K562 (cell line): ENCODE data around the gene MCEE. TPM values are rescaled to one million over a fixed set of nuclear protein-coding genes. Genes with fewer than 3 reads are reported as not detected.
"Not testable (repeated sequence)": the region's sequence is repeated elsewhere in the genome, so short reads cannot be mapped to it uniquely, and the experiment has no call there.

Source experiments
- ATAC-seq: fragments of 200-7000 bp; cut with Tn5 transposase; 3 replicates; pipeline ENCODE4 v1.9.1; 2020; ENCODE audit warnings: moderate library complexity
- BruUV-seq: library from RNA; stranded (reverse); fragments of 400-500 nt; replicated peaks from 2 replicates; lab custom pipeline; 2021; lab: Mats Ljungman, UMichigan
- CTCF ChIA-PET: fragments of 300-600 bp; formaldehyde crosslinking; extraction: SDS; loops from one replicate; lab custom pipeline; 2021; ENCODE audit warnings: low intra/inter-chr PET ratio; lab: Yijun Ruan, JAX
- POLR2A ChIA-PET: fragments of 300-600, 350-650 bp; sonication (Branson Sonifier 250); formaldehyde crosslinking; extraction: SDS; loops from one replicate; lab custom pipeline; 2021; ENCODE audit warnings: antibody characterized with exemption, inconsistent platforms; lab: Yijun Ruan, JAX
- DNase-seq, 4 experiments: peaks; one replicate each; pipeline versions ENCODE4 v3.0.0 to v3.0.0-alpha.2; 2011 to 2018; ENCODE audit warnings: low spot score in 3 of 4, mixed read lengths in 3 of 4; ENCODE audit errors: extremely low read depth in 1 of 4
- FAIRE-seq: peaks from 2 replicates; lab custom pipeline; 2011; peaks lifted over from hg19 to GRCh38; lab: Jason Lieb, UNC
- H2AFZ ChIP-seq: 2 replicates; pipeline ENCODE4 v1.6.0; 2011; ENCODE audit warnings: low read depth, low read length, control low read depth, inconsistent platforms
- H3K27ac ChIP-seq: fragments of 200-600 bp; 3 replicates; pipeline ENCODE4 v1.8.0; 2011; ENCODE audit warnings: low read depth, mild to moderate bottlenecking, control low read depth, inconsistent platforms, low read length, moderate library complexity, mixed read lengths; ENCODE audit errors: extremely low read depth
- H3K27me3 ChIP-seq, 2 experiments: fragments of 300-600 bp in 1 of 2; 2 replicates in 1 of 2; 3 replicates in 1 of 2; pipeline versions ENCODE4 v1.6.0 to v1.8.0; 2011; ENCODE audit warnings: inconsistent platforms in 2 of 2, low read length in 2 of 2, mild to moderate bottlenecking in 1 of 2, mixed read lengths in 1 of 2, moderate library complexity in 1 of 2; ENCODE audit not compliant: control insufficient read depth in 2 of 2, insufficient read depth in 2 of 2
- H3K36me3 ChIP-seq: fragments of 300-600 bp; 3 replicates; pipeline ENCODE4 v1.8.0; 2011; ENCODE audit warnings: mild to moderate bottlenecking, low read length, inconsistent platforms; ENCODE audit not compliant: control insufficient read depth, insufficient read depth
- H3K4me1 ChIP-seq, 2 experiments: fragments of 200-600 bp in 1 of 2; replicated peaks in 1 of 2; 2 replicates in 1 of 2; 3 replicates in 1 of 2; pipeline versions ENCODE4 v1.5.1 to v1.8.0; 2011; ENCODE audit warnings: inconsistent platforms in 2 of 2, low read length in 2 of 2, mild to moderate bottlenecking in 1 of 2, mixed read lengths in 1 of 2, moderate library complexity in 1 of 2; ENCODE audit not compliant: control insufficient read depth in 2 of 2, insufficient read depth in 2 of 2
- H3K4me2 ChIP-seq: 2 replicates; pipeline ENCODE4 v1.6.1; 2011; ENCODE audit warnings: low read length, control low read depth, inconsistent platforms, mixed read lengths; ENCODE audit not compliant: insufficient read depth
- H3K4me3 ChIP-seq: fragments of 200-600 bp; sonication (generic), shearing (Covaris generic); 2 replicates; pipeline ENCODE4 v1.5.1; 2016; ENCODE audit warnings: control low read depth, inconsistent platforms
- H3K79me2 ChIP-seq: fragments of 200-600 bp; 3 replicates; pipeline ENCODE4 v1.8.0; 2011; ENCODE audit warnings: low read length, inconsistent platforms; ENCODE audit not compliant: control insufficient read depth, insufficient read depth
- H3K9ac ChIP-seq, 2 experiments: 2 replicates each; pipeline versions ENCODE4 v1.6.0 to v1.6.1; 2011; ENCODE audit warnings: low read depth in 2 of 2, low read length in 2 of 2, control low read depth in 1 of 2, inconsistent platforms in 1 of 2, mild to moderate bottlenecking in 1 of 2, mixed read lengths in 1 of 2; ENCODE audit not compliant: insufficient read depth in 1 of 2
- H3K9me1 ChIP-seq: one replicate; pipeline ENCODE4 v1.6.0; 2011; ENCODE audit warnings: inconsistent platforms, mild to moderate bottlenecking, low read length, moderate library complexity; ENCODE audit not compliant: control insufficient read depth, insufficient read depth
- H3K9me3 ChIP-seq: replicated peaks from 2 replicates; pipeline ENCODE4 v1.5.1; 2011; ENCODE audit warnings: low read depth, low read length, inconsistent platforms; ENCODE audit not compliant: control insufficient read depth, insufficient read depth
- H4K20me1 ChIP-seq: replicated peaks from 2 replicates; pipeline ENCODE4 v1.6.1; 2011; ENCODE audit warnings: low read length, inconsistent platforms, mixed read lengths; ENCODE audit not compliant: control insufficient read depth, insufficient read depth
- MEIS2 ChIP-seq: fragments of 450-650 bp; IDR thresholded peaks from 2 replicates; pipeline ENCODE4 v1.6.1; 2014; ENCODE audit warnings: mild to moderate bottlenecking; ENCODE audit not compliant: partially characterized antibody
- PBX2 ChIP-seq, 2 experiments: IDR thresholded peaks in 1 of 2; conservative IDR thresholded peaks in 1 of 2; 2 replicates each; pipeline ENCODE4 v1.6.1; 2016; ENCODE audit warnings: low read depth in 2 of 2, mild to moderate bottlenecking in 1 of 2, missing compliant biosample characterization in 1 of 2, missing genetic modification characterization in 1 of 2, moderate library complexity in 1 of 2
- SMARCA4 ChIP-seq: fragments of 450-650 bp; IDR thresholded peaks from 2 replicates; pipeline ENCODE4 v1.6.1; 2016
- WGBS: fragments of 100-300 bp; shearing (Covaris generic); methylation state at CpG from one replicate; pipeline ENCODE4 v1.1.6; 2016; ENCODE audit warnings: low coverage, mixed read lengths; ENCODE audit not compliant: insufficient coverage; ENCODE audit errors: missing lambda C conversion rate; 5-methylcytosine and 5-hydroxymethylcytosine counted together
- in situ Hi-C: fragments of 300-500 bp; cut with MboI; formaldehyde crosslinking; loops from 4 replicates; pipeline ENCODE4 v1.15.0; 2018; ENCODE audit warnings: inconsistent platforms, mixed read lengths
- intact Hi-C: fragments of 100-400 bp; cut with micrococcal nuclease; formaldehyde crosslinking; loops from 2 replicates; pipeline ENCODE4 v1.14.2; 2022
- polyA plus RNA-seq, 8 experiments: library from polyadenylated mRNA; depleted of rRNA in 4 of 8; stranded (reverse) in 5 of 8; unstranded in 3 of 8; fragments of >200 nt; fragmentation: Nextera tagmentation in 2 of 8; fragmentation: Illumina TruSeq in 1 of 8; extraction: Ambion mirVana in 2 of 8; extraction: Trizol in 1 of 8; gene quantifications; 2 replicates each; pipeline versions ENCODE4 v1.2.1 to v1.2.3, GENCODE V29; 2011 to 2014; ENCODE audit warnings: inconsistent platforms in 1 of 8, missing spikeins in 1 of 8
- total RNA-seq, 7 experiments: library from RNA; depleted of rRNA in 6 of 7; stranded (reverse); fragments of >200 nt in 6 of 7; fragmentation: Illumina TruSeq in 2 of 7; extraction: Trizol in 2 of 7; gene quantifications; 2 replicates each; pipeline versions ENCODE4 v1.2.1 to v1.2.3, GENCODE V29; 2011 to 2021; ENCODE audit warnings: low replicate concordance in 1 of 7

MCEE gene
- total and polyA plus RNA-seq, 9 of the 15 experiments (the other 6 are each of a cell fraction or from before 2014, with no cell fraction given): 15.6 to 49.1 (median 24.5) TPM

- H3K27me3 ChIP-seq; H3K4me1 ChIP-seq; H3K79me2 ChIP-seq; H4K20me1 ChIP-seq; BruUV-seq; H3K36me3 ChIP-seq; FAIRE-seq; H3K27ac ChIP-seq; intact Hi-C loops; in situ Hi-C loops; H3K9me3 ChIP-seq; H3K4me2 ChIP-seq; H3K4me3 ChIP-seq; H3K9me1 ChIP-seq; CTCF ChIA-PET; DNase-seq; TF ChIP-seq PBX2 (CRISPR knock-in tag; IDR thresholded peaks at IDR 0.05; ENCODE audit: low read depth): not testable (repeated sequence)
- Histone ChIP-seq H3K9ac (0 out of 4 replicates have a peak overlapping the region, but pooled peaks of 1 of the 2 experiments have one; percentile 61), H2AFZ (peak overlapping the region; percentile 80)
- POLR2A ChIA-PET: interaction anchor here (0.7 to 1.0 kb wide), 2 partner anchors 13 to 71 kb away, joined by 3 to 4 read pairs; no protein-coding TSS in a partner anchor
- peak; percentile 51; the same call in 2 of the 3 replicates for ATAC-seq
- WGBS: 4% methylated on average over 10 of the region's 13 CpGs
- TF ChIP-seq PBX2 (tag; conservative IDR thresholded peaks at IDR 0.05; ENCODE audit: low read depth) (peak; percentile 22; the same call in 1 of the 2 replicates), SMARCA4 (0 out of 2 replicates have a peak, but pooled peaks have one; percentile 19), MEIS2 (peak; percentile 58)
- TF ChIP-seq, all 486 proteins: peak for 3; not testable (repeated sequence) for 483
These were observed 46.2 kb downstream of the MCEE start for GRCh38 chr2:71083752-71084312.

GRCh38 chr2:71083297-71083696 is 46.7 kb downstream of the MCEE start:
- ATAC-seq, H3K27me3 ChIP-seq, FAIRE-seq, intact Hi-C loops, H2AFZ ChIP-seq, H3K9me3 ChIP-seq, H3K4me3 ChIP-seq, H3K36me3 ChIP-seq, H4K20me1 ChIP-seq, BruUV-seq, POLR2A ChIA-PET, H3K9me1 ChIP-seq, CTCF ChIA-PET, H3K27ac ChIP-seq, H3K9ac ChIP-seq, H3K4me1 ChIP-seq, in situ Hi-C loops, DNase-seq, H3K4me2 ChIP-seq, H3K79me2 ChIP-seq: not testable (repeated sequence)
- WGBS: no CpG with 5 or more reads among the region's 3 CpGs
